Activated CD8-positive, alpha-beta T cell treated with anti-CD3 and anti-CD28 coated beads for 36 hours (primary cell): ENCODE measurements around the gene CC2D2A. TPM values are rescaled to one million over a fixed set of nuclear protein-coding genes. Genes with fewer than 3 reads are reported as not detected.

ENCODE experiments used
- ATAC-seq: fragments of 200-7000 bp; cut with Tn5 transposase; one replicate; pipeline ENCODE4 v1.10.0; 2021; ENCODE audit warnings: mild to moderate bottlenecking, moderate library complexity
- CTCF ChIA-PET: fragments of 350-600 bp; sonication (Branson Sonifier 250); formaldehyde crosslinking; loops from one replicate; lab custom pipeline; 2021; ENCODE audit warnings: antibody characterized with exemption; lab: Charles Lee
- POLR2A ChIA-PET: fragments of 350-600 bp; sonication (Branson Sonifier 250); formaldehyde crosslinking; loops from one replicate; lab custom pipeline; 2021; ENCODE audit warnings: antibody characterized with exemption; lab: Charles Lee
- DNase-seq: peaks from one replicate; pipeline ENCODE4 v3.0.0-alpha.2; 2020
- H3K27ac Mint-ChIP-seq: one replicate; pipeline ENCODE4 v1.8.0; 2021; ENCODE audit warnings: mild to moderate bottlenecking, mixed read lengths
- H3K27me3 Mint-ChIP-seq: one replicate; pipeline ENCODE4 v1.8.0; 2021; ENCODE audit warnings: mixed read lengths
- H3K36me3 Mint-ChIP-seq: one replicate; pipeline ENCODE4 v1.8.0; 2021; ENCODE audit warnings: low read depth, mixed read lengths
- H3K4me1 Mint-ChIP-seq: one replicate; pipeline ENCODE4 v1.8.0; 2021; ENCODE audit warnings: low read depth, mixed read lengths
- H3K4me3 Mint-ChIP-seq: one replicate; pipeline ENCODE4 v1.8.0; 2021; ENCODE audit warnings: mild to moderate bottlenecking, moderate library complexity, mixed read lengths
- H3K9me3 Mint-ChIP-seq: one replicate; pipeline ENCODE4 v1.8.0; 2021; ENCODE audit warnings: mixed read lengths
- intact Hi-C: fragments of 100-400 bp; cut with micrococcal nuclease; formaldehyde crosslinking; loops from one replicate; pipeline ENCODE4 v1.10.0; 2022
- total RNA-seq, 2 experiments: library from RNA; stranded (reverse); gene quantifications; one replicate each; pipeline ENCODE4 v1.2.3, GENCODE V29; 2021
- TF ChIP-seq, protein P1 (sequence below): fragments of 200-600 bp; IDR thresholded peaks from one replicate; pipeline ENCODE4 v1.8.0; 2022; ENCODE audit warnings: antibody characterized with exemption, mild to moderate bottlenecking

The CC2D2A gene
- total RNA-seq, 2 experiments from 2014 or later = not detected

DNA sequence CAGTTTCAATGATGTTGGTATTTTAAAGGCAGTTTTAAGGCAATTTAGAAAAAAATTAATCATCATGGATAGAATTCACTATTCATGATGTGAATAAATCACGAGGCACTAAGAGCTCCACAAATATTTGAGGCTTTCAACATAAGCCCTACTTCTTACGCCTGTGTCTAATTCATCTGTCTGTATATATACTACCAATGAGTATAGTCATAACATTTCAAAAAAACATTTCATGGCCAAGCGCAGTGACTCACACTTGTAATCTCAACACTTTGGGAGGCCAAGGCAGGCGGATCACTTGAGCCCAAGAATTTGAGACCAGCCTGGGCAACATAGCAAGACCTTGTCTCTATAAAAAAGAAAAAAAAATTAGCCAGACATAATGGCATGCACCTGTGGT lies 129.0 kb downstream of the CC2D2A start:
- no peak overlapping the region for H3K27ac Mint-ChIP-seq
- no peak overlapping the region for H3K4me3 Mint-ChIP-seq
- POLR2A ChIA-PET = interaction anchor here (0.8 kb wide), 1 partner anchor 22 kb away, joined by 3 read pairs; no protein-coding TSS in a partner anchor
- no peaks in the 10 kb centered on the region for H3K4me1 Mint-ChIP-seq
- TF ChIP-seq, protein P1, sequence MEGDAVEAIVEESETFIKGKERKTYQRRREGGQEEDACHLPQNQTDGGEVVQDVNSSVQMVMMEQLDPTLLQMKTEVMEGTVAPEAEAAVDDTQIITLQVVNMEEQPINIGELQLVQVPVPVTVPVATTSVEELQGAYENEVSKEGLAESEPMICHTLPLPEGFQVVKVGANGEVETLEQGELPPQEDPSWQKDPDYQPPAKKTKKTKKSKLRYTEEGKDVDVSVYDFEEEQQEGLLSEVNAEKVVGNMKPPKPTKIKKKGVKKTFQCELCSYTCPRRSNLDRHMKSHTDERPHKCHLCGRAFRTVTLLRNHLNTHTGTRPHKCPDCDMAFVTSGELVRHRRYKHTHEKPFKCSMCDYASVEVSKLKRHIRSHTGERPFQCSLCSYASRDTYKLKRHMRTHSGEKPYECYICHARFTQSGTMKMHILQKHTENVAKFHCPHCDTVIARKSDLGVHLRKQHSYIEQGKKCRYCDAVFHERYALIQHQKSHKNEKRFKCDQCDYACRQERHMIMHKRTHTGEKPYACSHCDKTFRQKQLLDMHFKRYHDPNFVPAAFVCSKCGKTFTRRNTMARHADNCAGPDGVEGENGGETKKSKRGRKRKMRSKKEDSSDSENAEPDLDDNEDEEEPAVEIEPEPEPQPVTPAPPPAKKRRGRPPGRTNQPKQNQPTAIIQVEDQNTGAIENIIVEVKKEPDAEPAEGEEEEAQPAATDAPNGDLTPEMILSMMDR = no peak
- CTCF ChIA-PET = interaction anchor here (1.1 kb wide), 1 partner anchor 12 kb away, joined by 3 read pairs; no protein-coding TSS in a partner anchor
- peaks cover 11% of the 10 kb centered on the region for H3K36me3 Mint-ChIP-seq
- no peaks in the 10 kb centered on the region for H3K27me3 Mint-ChIP-seq
- intact Hi-C loops = no loop called here
- no peaks in the 10 kb centered on the region for H3K9me3 Mint-ChIP-seq
- DNase-seq (no peak), ATAC-seq (no peak)

DNA sequence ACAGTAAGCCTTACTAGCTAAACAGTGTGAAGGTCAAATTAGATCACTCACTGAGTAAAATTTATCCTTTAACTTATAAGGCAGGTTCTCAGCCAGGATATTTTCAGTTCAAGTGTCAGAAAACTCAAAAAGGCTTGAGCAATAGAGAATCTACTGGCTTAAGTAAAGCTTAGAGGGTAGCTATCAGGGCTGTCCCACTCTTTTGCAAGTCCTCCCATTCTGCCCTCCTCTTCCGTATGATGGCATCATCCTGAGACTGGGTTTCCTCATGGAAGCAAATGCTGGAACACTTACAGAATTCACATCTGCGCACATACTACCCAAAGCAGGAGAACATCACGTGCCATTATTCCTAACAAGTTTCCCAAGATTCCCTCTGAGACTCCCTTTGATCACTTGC lies 130.5 kb downstream of the CC2D2A start:
- DNase-seq (no peak), ATAC-seq (no peak)
- ChIA-PET POLR2A (no interaction called here), CTCF (no interaction called here)
- Mint-ChIP-seq H3K4me3 (no peak overlapping the region), H3K27me3 (no peaks in the 10 kb centered on the region), H3K27ac (no peak overlapping the region), H3K9me3 (no peaks in the 10 kb centered on the region), H3K36me3 (peaks cover 21% of the 10 kb centered on the region), H3K4me1 (peaks cover 2% of the 10 kb centered on the region)
- intact Hi-C loops = no loop called here
- TF ChIP-seq, protein P1 = no peak

DNA sequence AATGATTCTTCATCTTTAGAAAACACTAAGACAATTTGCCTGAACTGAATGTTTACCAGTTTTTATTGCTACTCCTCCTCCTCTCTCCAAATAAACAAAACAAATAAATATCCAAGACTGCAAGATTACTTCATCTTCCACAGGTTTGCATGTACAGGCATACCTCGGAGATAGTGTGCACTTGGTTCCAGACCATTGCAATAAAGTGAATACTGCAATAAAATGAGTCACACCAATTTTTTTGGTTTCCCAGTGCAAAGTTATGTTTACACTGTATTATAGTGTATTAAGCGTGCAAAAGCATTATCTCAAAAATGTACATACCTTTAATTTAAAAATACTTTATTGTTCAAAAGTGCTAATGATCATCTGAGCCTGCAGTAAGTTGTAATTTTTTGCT lies 132.2 kb downstream of the CC2D2A start:
- ChIA-PET CTCF (no interaction called here), POLR2A (no interaction called here)
- TF ChIP-seq, protein P1 = no peak
- Mint-ChIP-seq H3K36me3 (peaks cover 26% of the 10 kb centered on the region), H3K4me3 (no peak overlapping the region), H3K27me3 (no peaks in the 10 kb centered on the region), H3K9me3 (no peaks in the 10 kb centered on the region), H3K4me1 (peaks cover 2% of the 10 kb centered on the region), H3K27ac (no peak overlapping the region)
- intact Hi-C loops = no loop called here
- no peak for ATAC-seq
- DNase-seq = no peak

DNA sequence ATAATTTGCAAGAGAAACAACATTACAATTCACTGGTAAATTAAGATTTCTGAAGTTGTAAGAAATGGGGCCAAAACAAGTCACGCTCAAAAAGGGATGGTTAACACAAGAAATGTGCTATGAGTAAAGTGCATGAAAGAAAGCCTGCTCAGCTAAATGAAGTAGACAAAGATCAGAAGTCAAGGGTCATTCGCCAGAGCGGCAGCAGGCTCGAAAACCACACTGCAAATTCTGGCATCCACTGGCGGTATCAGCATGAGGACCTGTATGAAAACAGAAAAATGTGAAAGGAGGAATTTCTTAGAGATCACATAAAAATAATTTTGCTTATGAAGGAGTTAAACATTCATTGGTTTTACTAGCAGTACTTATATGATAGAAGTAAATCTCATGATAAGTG lies 135.9 kb downstream of the CC2D2A start:
- no peaks in the 10 kb centered on the region for H3K9me3 Mint-ChIP-seq
- H3K36me3 Mint-ChIP-seq = peaks cover 28% of the 10 kb centered on the region
- intact Hi-C loops = no loop called here
- H3K4me3 Mint-ChIP-seq = no peak overlapping the region
- CTCF ChIA-PET = no interaction called here
- DNase-seq = no peak
- no peaks in the 10 kb centered on the region for H3K27me3 Mint-ChIP-seq
- peaks cover 2% of the 10 kb centered on the region for H3K4me1 Mint-ChIP-seq
- H3K27ac Mint-ChIP-seq = peak overlapping the region; percentile 4
- POLR2A ChIA-PET = no interaction called here
- TF ChIP-seq, protein P1 = no peak
- no peak for ATAC-seq

DNA sequence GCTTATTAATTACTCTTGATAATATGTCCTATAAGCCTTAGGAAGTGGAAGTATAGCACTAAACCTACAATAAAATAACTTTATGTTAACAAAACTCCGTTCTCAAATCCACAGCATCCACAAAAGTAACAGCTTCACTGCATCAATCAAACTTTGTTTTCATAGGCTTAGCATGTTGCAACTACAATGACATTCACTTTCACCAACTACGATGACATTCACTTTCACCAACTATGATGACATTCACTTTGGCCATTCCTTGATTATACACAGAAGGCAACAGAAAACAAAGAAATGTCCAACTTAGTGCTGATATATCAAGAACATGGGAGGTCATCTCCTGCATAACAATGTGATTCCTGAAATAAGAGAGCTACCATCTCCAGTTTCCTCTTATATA lies 141.2 kb downstream of the CC2D2A start:
- no peak for ATAC-seq

More for the DNA sequence above, 141.2 kb downstream of the CC2D2A start:
- peaks cover 8% of the 10 kb centered on the region for H3K4me1 Mint-ChIP-seq
- no peaks in the 10 kb centered on the region for H3K27me3 Mint-ChIP-seq
- DNase-seq = no peak
- peaks cover 18% of the 10 kb centered on the region for H3K36me3 Mint-ChIP-seq
- TF ChIP-seq, protein P1 = no peak
- no peak overlapping the region for H3K27ac Mint-ChIP-seq
- ChIA-PET POLR2A (no interaction called here), CTCF (no interaction called here)
- H3K4me3 Mint-ChIP-seq = no peak overlapping the region
- intact Hi-C loops = no loop called here
- no peaks in the 10 kb centered on the region for H3K9me3 Mint-ChIP-seq
